HEK293 (cell line): ENCODE results near the gene KRTAP5-4.

ENCODE experiments used
- SP7 ChIP-seq: fragments of 450-650 bp; formaldehyde crosslinking; IDR thresholded peaks from 2 replicates; pipeline ENCODE4 v1.5.1; 2016; ENCODE audit warnings: missing biosample characterization, missing genetic modification characterization
- ZNF157 ChIP-seq: fragments of 450-650 bp; formaldehyde crosslinking; IDR thresholded peaks from 2 replicates; pipeline ENCODE4 v1.5.1; 2016; ENCODE audit warnings: missing biosample characterization, missing genetic modification characterization
- ZNF211 ChIP-seq: fragments of 450-650 bp; formaldehyde crosslinking; IDR thresholded peaks from 2 replicates; pipeline ENCODE4 v1.5.1; 2016; ENCODE audit warnings: low read depth, missing biosample characterization, missing genetic modification characterization
- ZNF24 ChIP-seq: fragments of 450-650 bp; formaldehyde crosslinking; IDR thresholded peaks from 2 replicates; pipeline ENCODE4 v1.5.1; 2016; ENCODE audit warnings: missing biosample characterization, missing genetic modification characterization
- ZNF274 ChIP-seq, 2 experiments: fragments of 200-500 bp in 1 of 2; fragments of 450-650 bp in 1 of 2; sonication (Bioruptor generic) in 1 of 2; formaldehyde crosslinking in 1 of 2; IDR thresholded peaks; 2 replicates each; pipeline versions ENCODE4 v1.5.1 to v1.6.1; 2014 to 2016; ENCODE audit warnings: borderline replicate concordance in 1 of 2, inconsistent platforms in 1 of 2, low read length in 1 of 2, missing biosample characterization in 1 of 2, missing genetic modification characterization in 1 of 2
- ZNF549 ChIP-seq: fragments of 450-650 bp; IDR thresholded peaks from 2 replicates; pipeline ENCODE4 v1.5.1; 2018; ENCODE audit warnings: missing biosample characterization, missing genetic modification characterization, mild to moderate bottlenecking, inconsistent platforms, moderate library complexity
- TF ChIP-seq, protein P1 (sequence below): fragments of 450-650 bp; IDR thresholded peaks from 2 replicates; pipeline ENCODE4 v1.5.1; 2018; ENCODE audit warnings: missing biosample characterization, mild to moderate bottlenecking, missing genetic modification characterization
- TF ChIP-seq, protein P2 (sequence below): fragments of 450-650 bp; formaldehyde crosslinking; IDR thresholded peaks from 2 replicates; pipeline ENCODE4 v1.5.1; 2016; ENCODE audit warnings: missing biosample characterization, missing genetic modification characterization

DNA sequence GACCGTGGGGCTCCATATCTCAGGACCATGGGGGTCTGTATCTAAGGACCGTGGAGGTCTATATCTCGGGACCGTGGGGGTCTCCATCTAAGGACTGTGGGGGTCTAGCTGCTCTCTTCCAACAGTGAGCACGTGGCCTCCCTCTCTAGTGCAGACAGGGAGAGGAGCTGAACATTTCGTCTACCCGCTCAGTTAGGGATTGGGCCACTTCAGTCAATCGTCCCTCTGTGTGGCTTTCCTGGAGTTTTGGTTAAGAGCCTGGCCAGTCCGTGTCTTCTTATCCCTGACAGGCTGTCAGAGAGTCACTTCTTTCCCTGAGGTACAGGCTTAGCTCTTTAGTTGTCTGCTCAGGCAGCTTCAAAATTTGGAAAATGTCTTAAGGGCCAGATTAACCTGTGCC lies 40.0 kb downstream of the KRTAP5-4 start:
- no peak for TF ChIP-seq ZNF211
- TF ChIP-seq ZNF157 = no peak
- TF ChIP-seq ZNF274 (IDR thresholded peaks at IDR 0.05; ENCODE audit: low read length) = no peak
- TF ChIP-seq ZNF274 (tag by site-specific recombination; IDR thresholded peaks at IDR 0.05; ENCODE audit: borderline replicate concordance) = no peak
- no peak for TF ChIP-seq ZNF549 (tag by site-specific recombination)
- TF ChIP-seq, protein P1, sequence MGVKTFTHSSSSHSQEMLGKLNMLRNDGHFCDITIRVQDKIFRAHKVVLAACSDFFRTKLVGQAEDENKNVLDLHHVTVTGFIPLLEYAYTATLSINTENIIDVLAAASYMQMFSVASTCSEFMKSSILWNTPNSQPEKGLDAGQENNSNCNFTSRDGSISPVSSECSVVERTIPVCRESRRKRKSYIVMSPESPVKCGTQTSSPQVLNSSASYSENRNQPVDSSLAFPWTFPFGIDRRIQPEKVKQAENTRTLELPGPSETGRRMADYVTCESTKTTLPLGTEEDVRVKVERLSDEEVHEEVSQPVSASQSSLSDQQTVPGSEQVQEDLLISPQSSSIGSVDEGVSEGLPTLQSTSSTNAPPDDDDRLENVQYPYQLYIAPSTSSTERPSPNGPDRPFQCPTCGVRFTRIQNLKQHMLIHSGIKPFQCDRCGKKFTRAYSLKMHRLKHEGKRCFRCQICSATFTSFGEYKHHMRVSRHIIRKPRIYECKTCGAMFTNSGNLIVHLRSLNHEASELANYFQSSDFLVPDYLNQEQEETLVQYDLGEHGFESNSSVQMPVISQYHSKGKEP (tag by site-specific recombination) = no peak
- TF ChIP-seq, protein P2, sequence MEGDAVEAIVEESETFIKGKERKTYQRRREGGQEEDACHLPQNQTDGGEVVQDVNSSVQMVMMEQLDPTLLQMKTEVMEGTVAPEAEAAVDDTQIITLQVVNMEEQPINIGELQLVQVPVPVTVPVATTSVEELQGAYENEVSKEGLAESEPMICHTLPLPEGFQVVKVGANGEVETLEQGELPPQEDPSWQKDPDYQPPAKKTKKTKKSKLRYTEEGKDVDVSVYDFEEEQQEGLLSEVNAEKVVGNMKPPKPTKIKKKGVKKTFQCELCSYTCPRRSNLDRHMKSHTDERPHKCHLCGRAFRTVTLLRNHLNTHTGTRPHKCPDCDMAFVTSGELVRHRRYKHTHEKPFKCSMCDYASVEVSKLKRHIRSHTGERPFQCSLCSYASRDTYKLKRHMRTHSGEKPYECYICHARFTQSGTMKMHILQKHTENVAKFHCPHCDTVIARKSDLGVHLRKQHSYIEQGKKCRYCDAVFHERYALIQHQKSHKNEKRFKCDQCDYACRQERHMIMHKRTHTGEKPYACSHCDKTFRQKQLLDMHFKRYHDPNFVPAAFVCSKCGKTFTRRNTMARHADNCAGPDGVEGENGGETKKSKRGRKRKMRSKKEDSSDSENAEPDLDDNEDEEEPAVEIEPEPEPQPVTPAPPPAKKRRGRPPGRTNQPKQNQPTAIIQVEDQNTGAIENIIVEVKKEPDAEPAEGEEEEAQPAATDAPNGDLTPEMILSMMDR = no peak
- no peak for TF ChIP-seq ZNF24 (tag by site-specific recombination)
- no peak for TF ChIP-seq SP7 (tag by site-specific recombination)
